Astrocyte (in vitro differentiated cells and primary cell): Measurements from ENCODE around the gene CH25H. TPM values are rescaled to one million over a fixed set of nuclear protein-coding genes. Genes with fewer than 3 reads are reported as not detected.

Experiments
- DNase-seq: peaks from one replicate; pipeline ENCODE4 v3.0.0-alpha.2; 2010; ENCODE audit warnings: low read depth
- FAIRE-seq: peaks from 2 replicates; lab custom pipeline; 2011; peaks lifted over from hg19 to GRCh38; lab: Jason Lieb, UNC
- H2AFZ ChIP-seq: 2 replicates; pipeline ENCODE4 v1.6.0; 2012; ENCODE audit warnings: low read depth, low read length, inconsistent platforms
- H3K27ac ChIP-seq: 2 replicates; pipeline ENCODE4 v1.5.1; 2011; ENCODE audit warnings: low read depth, low read length, inconsistent platforms
- H3K27me3 ChIP-seq: 2 replicates; pipeline ENCODE4 v1.6.0; 2011; ENCODE audit warnings: low read length, inconsistent platforms; ENCODE audit not compliant: insufficient read depth
- H3K36me3 ChIP-seq: 2 replicates; pipeline ENCODE4 v1.5.1; 2011; ENCODE audit warnings: low read length, inconsistent platforms; ENCODE audit not compliant: insufficient read depth
- H3K4me1 ChIP-seq: 2 replicates; pipeline ENCODE4 v1.5.1; 2011; ENCODE audit warnings: low read length, inconsistent platforms; ENCODE audit not compliant: insufficient read depth
- H3K4me2 ChIP-seq: 2 replicates; pipeline ENCODE4 v1.6.0; 2012; ENCODE audit warnings: low read length, inconsistent platforms
- H3K4me3 ChIP-seq: 2 replicates; pipeline ENCODE4 v1.5.1; 2011; ENCODE audit warnings: low read depth, mild to moderate bottlenecking, low read length, inconsistent platforms; ENCODE audit not compliant: insufficient read depth
- H3K79me2 ChIP-seq: 2 replicates; pipeline ENCODE4 v1.6.0; 2012; ENCODE audit warnings: mild to moderate bottlenecking, low read length, inconsistent platforms; ENCODE audit not compliant: insufficient read depth
- H3K9ac ChIP-seq: 2 replicates; pipeline ENCODE4 v1.6.0; 2012; ENCODE audit warnings: mild to moderate bottlenecking, low read length, inconsistent platforms
- H3K9me3 ChIP-seq: 2 replicates; pipeline ENCODE4 v1.5.1; 2012; ENCODE audit warnings: low read depth, mild to moderate bottlenecking, low read length, inconsistent platforms; ENCODE audit not compliant: insufficient read depth
- H4K20me1 ChIP-seq: 2 replicates; pipeline ENCODE4 v1.6.0; 2012; ENCODE audit warnings: low read length, inconsistent platforms; ENCODE audit not compliant: insufficient read depth
- H3K27ac Mint-ChIP-seq: one replicate; pipeline ENCODE4 v1.8.0; 2021; ENCODE audit warnings: mild to moderate bottlenecking, mixed read lengths; ENCODE audit not compliant: unreplicated experiment
- H3K27me3 Mint-ChIP-seq: one replicate; pipeline ENCODE4 v1.8.0; 2021; ENCODE audit warnings: low read depth, mixed read lengths; ENCODE audit not compliant: unreplicated experiment
- H3K36me3 Mint-ChIP-seq: one replicate; pipeline ENCODE4 v1.8.0; 2021; ENCODE audit warnings: low read depth, mixed read lengths; ENCODE audit not compliant: unreplicated experiment
- H3K4me1 Mint-ChIP-seq: one replicate; pipeline ENCODE4 v1.8.0; 2021; ENCODE audit warnings: low read depth, mixed read lengths; ENCODE audit not compliant: unreplicated experiment
- H3K4me3 Mint-ChIP-seq: one replicate; pipeline ENCODE4 v1.8.0; 2021; ENCODE audit warnings: mild to moderate bottlenecking, moderate library complexity, mixed read lengths; ENCODE audit not compliant: unreplicated experiment
- H3K9me3 Mint-ChIP-seq: one replicate; pipeline ENCODE4 v1.8.0; 2021; ENCODE audit warnings: mild to moderate bottlenecking, mixed read lengths; ENCODE audit not compliant: unreplicated experiment
- CTCF ChIP-seq: IDR thresholded peaks from 2 replicates; pipeline ENCODE4 v1.5.1; 2011; ENCODE audit warnings: low read depth, mild to moderate bottlenecking, inconsistent platforms, low read length, moderate library complexity; ENCODE audit not compliant: insufficient read depth
- EZH2 ChIP-seq: IDR thresholded peaks from 2 replicates; pipeline ENCODE4 v1.6.1; 2012; ENCODE audit warnings: mild to moderate bottlenecking, low read length, inconsistent platforms; ENCODE audit not compliant: insufficient read depth
- total RNA-seq: library from RNA; stranded (reverse); gene quantifications from 2 replicates; pipeline ENCODE4 v1.2.1, GENCODE V29; 2021

CH25H gene
- total RNA-seq, 1 donor from 2014 or later, result 0.34 TPM

GRCh38 chr10:89160339-89160738 is 46.8 kb downstream of the CH25H start:
- no peak overlapping the region for H3K4me3 ChIP-seq
- H3K4me1 ChIP-seq, result no peaks in the 10 kb centered on the region
- H3K27ac ChIP-seq, result no peak overlapping the region
- no peaks in the 10 kb centered on the region for H4K20me1 ChIP-seq
- no peak overlapping the region for H3K9ac ChIP-seq
- FAIRE-seq (no peak), DNase-seq (no peak)
- TF ChIP-seq CTCF (no peak), EZH2 (no peak)
- H3K9me3 ChIP-seq, result no peaks in the 10 kb centered on the region
- H3K36me3 Mint-ChIP-seq, result no peaks in the 10 kb centered on the region
- no peak overlapping the region for H2AFZ ChIP-seq
- peaks cover 7% of the 10 kb centered on the region for H3K4me1 Mint-ChIP-seq
- H3K36me3 ChIP-seq, result no peaks in the 10 kb centered on the region
- peaks cover 17% of the 10 kb centered on the region for H3K27me3 Mint-ChIP-seq
- H3K4me3 Mint-ChIP-seq, result no peak overlapping the region
- no peak overlapping the region for H3K27ac Mint-ChIP-seq
- no peaks in the 10 kb centered on the region for H3K79me2 ChIP-seq
- H3K9me3 Mint-ChIP-seq, result no peaks in the 10 kb centered on the region
- H3K4me2 ChIP-seq, result no peak overlapping the region
- H3K27me3 ChIP-seq, result peaks cover 10% of the 10 kb centered on the region

GRCh38 chr10:89159761-89160160 is 47.4 kb downstream of the CH25H start:
- no peak overlapping the region for H2AFZ ChIP-seq
- no peak for DNase-seq
- TF ChIP-seq EZH2 (no peak), CTCF (no peak)
- no peaks in the 10 kb centered on the region for H3K9me3 ChIP-seq
- FAIRE-seq, result no peak
- H3K36me3 ChIP-seq, result no peaks in the 10 kb centered on the region
- no peaks in the 10 kb centered on the region for H3K36me3 Mint-ChIP-seq
- no peak overlapping the region for H3K9ac ChIP-seq
- H3K4me1 ChIP-seq, result no peaks in the 10 kb centered on the region
- peaks cover 7% of the 10 kb centered on the region for H3K4me1 Mint-ChIP-seq
- H3K4me3 ChIP-seq, result no peak overlapping the region
- no peak overlapping the region for H3K4me2 ChIP-seq
- H3K9me3 Mint-ChIP-seq, result no peaks in the 10 kb centered on the region
- H3K79me2 ChIP-seq, result no peaks in the 10 kb centered on the region
- no peak overlapping the region for H3K27ac Mint-ChIP-seq
- H3K27me3 ChIP-seq, result peaks cover 10% of the 10 kb centered on the region
- no peak overlapping the region for H3K4me3 Mint-ChIP-seq
- peaks cover 14% of the 10 kb centered on the region for H3K27me3 Mint-ChIP-seq
- no peaks in the 10 kb centered on the region for H4K20me1 ChIP-seq
- H3K27ac ChIP-seq, result no peak overlapping the region

DNA sequence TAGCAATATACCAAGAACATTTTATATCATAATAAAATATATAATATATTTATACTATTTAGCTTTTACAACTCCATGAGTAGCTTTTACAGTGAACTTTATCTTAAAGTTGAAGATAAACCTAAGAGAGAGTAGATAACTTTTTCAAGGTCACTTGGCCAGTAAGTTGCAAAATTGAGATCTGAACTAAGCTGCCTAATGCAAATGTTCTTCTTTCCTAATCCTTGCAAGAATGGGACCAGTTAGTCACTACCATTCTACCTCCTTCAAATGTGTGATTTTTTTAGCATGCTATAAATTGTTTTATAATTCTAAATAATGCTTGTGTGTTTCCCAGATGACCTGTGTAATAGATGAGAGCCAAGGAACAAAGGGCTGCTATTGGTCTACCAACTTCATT is 47.8 kb downstream of the CH25H start:
- Mint-ChIP-seq H3K9me3 (no peaks in the 10 kb centered on the region), H3K27me3 (peaks cover 10% of the 10 kb centered on the region)
- no peaks in the 10 kb centered on the region for H3K9me3 ChIP-seq

More for the DNA sequence above, 47.8 kb downstream of the CH25H start:
- Histone ChIP-seq H3K36me3 (no peaks in the 10 kb centered on the region), H3K4me1 (no peaks in the 10 kb centered on the region), H3K27ac (no peak overlapping the region), H3K4me2 (no peak overlapping the region), H3K4me3 (no peak overlapping the region), H4K20me1 (no peaks in the 10 kb centered on the region), H2AFZ (no peak overlapping the region), H3K27me3 (peaks cover 7% of the 10 kb centered on the region), H3K9ac (no peak overlapping the region), H3K79me2 (no peaks in the 10 kb centered on the region)
- Mint-ChIP-seq H3K36me3 (no peaks in the 10 kb centered on the region), H3K27ac (no peak overlapping the region), H3K4me3 (no peak overlapping the region), H3K4me1 (peaks cover 7% of the 10 kb centered on the region)
- DNase-seq, result no peak
- TF ChIP-seq CTCF (no peak), EZH2 (no peak)
- FAIRE-seq, result no peak
